ENCODE results near the gene ZMYND19.
A peak's percentile ranks its signal among the peaks of the same experiment; 100 is the strongest.

Gene ZMYND19

GRCh38 chr9:137618105-137619067, 28.1 kb upstream of the ZMYND19 start, which contains the start of gene EHMT1:
Gene EHMT1 (plus strand): TSS chr9:137619005. CDS start chr9:137619029, 24 bp downstream.
- peak; percentile 80 for DNase-seq
- in situ Hi-C loops (cut with HindIII; ENCODE audit: low pct_ligation_motif_present, low pct_unique_long_range_greater_than_20kb, low sequenced_read_pairs): no loop called here

- in situ Hi-C loops (cut with HindIII; ENCODE audit: low pct_ligation_motif_present, low pct_unique_long_range_greater_than_20kb, low sequenced_read_pairs): no loop called here
Observed at GRCh38 chr9:137615387-137615871, 25.1 kb upstream of the ZMYND19 start.

GRCh38 chr9:137614631-137615386, 24.5 kb upstream of the ZMYND19 start:
- in situ Hi-C loops (cut with HindIII; ENCODE audit: low pct_ligation_motif_present, low pct_unique_long_range_greater_than_20kb, low sequenced_read_pairs): no loop called here
- DNase-seq: no peak

More at GRCh38 chr9:137615387-137615871, 25.1 kb upstream of the ZMYND19 start:
- DNase-seq: no peak

- in situ Hi-C loops (cut with HindIII; ENCODE audit: low pct_ligation_motif_present, low pct_unique_long_range_greater_than_20kb, low sequenced_read_pairs): no loop called here
- DNase-seq: no peak
Observed at GRCh38 chr9:137613738-137614523, 23.6 kb upstream of the ZMYND19 start.

- no peak for DNase-seq
- in situ Hi-C loops (cut with HindIII; ENCODE audit: low pct_ligation_motif_present, low pct_unique_long_range_greater_than_20kb, low sequenced_read_pairs): no loop called here
Observed at GRCh38 chr9:137613259-137613658, 22.9 kb upstream of the ZMYND19 start.

GRCh38 chr9:137612741-137613142, 22.4 kb upstream of the ZMYND19 start:
- in situ Hi-C loops (cut with HindIII; ENCODE audit: low pct_ligation_motif_present, low pct_unique_long_range_greater_than_20kb, low sequenced_read_pairs): no loop called here
- DNase-seq: no peak

- peak; percentile 86 for DNase-seq
- in situ Hi-C loops (cut with HindIII; ENCODE audit: low pct_ligation_motif_present, low pct_unique_long_range_greater_than_20kb, low sequenced_read_pairs): no loop called here
Observed at GRCh38 chr9:137611623-137612609, 21.6 kb upstream of the ZMYND19 start.

GRCh38 chr9:137610944-137611343, 20.6 kb upstream of the ZMYND19 start:
- DNase-seq: no peak
- in situ Hi-C loops (cut with HindIII; ENCODE audit: low pct_ligation_motif_present, low pct_unique_long_range_greater_than_20kb, low sequenced_read_pairs): no loop called here

GRCh38 chr9:137607141-137607857, 17.0 kb upstream of the ZMYND19 start:
- in situ Hi-C loops (cut with HindIII; ENCODE audit: low pct_ligation_motif_present, low pct_unique_long_range_greater_than_20kb, low sequenced_read_pairs): no loop called here
- no peak for DNase-seq

GRCh38 chr9:137606734-137607138, 16.4 kb upstream of the ZMYND19 start:
- in situ Hi-C loops (cut with HindIII; ENCODE audit: low pct_ligation_motif_present, low pct_unique_long_range_greater_than_20kb, low sequenced_read_pairs): no loop called here
- DNase-seq: no peak

GRCh38 chr9:137606005-137606621, 15.8 kb upstream of the ZMYND19 start:
- DNase-seq: no peak

GRCh38 chr9:137605121-137606004, 15.1 kb upstream of the ZMYND19 start, which contains the start of gene ARRDC1:
Gene ARRDC1 (plus strand): TSS chr9:137605686. CDS start chr9:137605718, 32 bp downstream.
- in situ Hi-C loops (cut with HindIII; ENCODE audit: low pct_ligation_motif_present, low pct_unique_long_range_greater_than_20kb, low sequenced_read_pairs): no loop called here
- peak; percentile 83 for DNase-seq

More at GRCh38 chr9:137606005-137606621, 15.8 kb upstream of the ZMYND19 start:
- in situ Hi-C loops (cut with HindIII; ENCODE audit: low pct_ligation_motif_present, low pct_unique_long_range_greater_than_20kb, low sequenced_read_pairs): no loop called here

- DNase-seq: no peak
- in situ Hi-C loops (cut with HindIII; ENCODE audit: low pct_ligation_motif_present, low pct_unique_long_range_greater_than_20kb, low sequenced_read_pairs): no loop called here
Observed at GRCh38 chr9:137604345-137605086, 14.2 kb upstream of the ZMYND19 start.

- in situ Hi-C loops (cut with HindIII; ENCODE audit: low pct_ligation_motif_present, low pct_unique_long_range_greater_than_20kb, low sequenced_read_pairs): no loop called here
- no peak for DNase-seq
Observed at GRCh38 chr9:137603879-137604278, 13.6 kb upstream of the ZMYND19 start.

- in situ Hi-C loops (cut with HindIII; ENCODE audit: low pct_ligation_motif_present, low pct_unique_long_range_greater_than_20kb, low sequenced_read_pairs): no loop called here
- DNase-seq: no peak
Observed at GRCh38 chr9:137602661-137603060, 12.3 kb upstream of the ZMYND19 start.

Data from ACHN (cell line).